ENCODE data around the gene APLF.

GRCh38 chr2:68423966-68424650, 43.3 kb upstream of the APLF start:
- TF ChIP-seq EZH2phosphoT487 (IDR thresholded peaks at IDR 0.05; ENCODE audit: low read length) (no peak), CTCF (IDR thresholded peaks at IDR 0.05; ENCODE audit: low read length) (no peak), EZH2 (optimal IDR thresholded peaks at IDR 0.05; ENCODE audit: low read depth, low read length) (no peak)

Data from MM.1S (cell line).